AG10803 (cell line): ENCODE measurements around the gene BBIP1.
"Not testable (repeated sequence)": the region's sequence is repeated elsewhere in the genome, so short reads cannot be mapped to it uniquely, and the experiment has no call there.

Experiments
- DNase-seq: peaks from one replicate; pipeline ENCODE4 v3.0.0; 2010; ENCODE audit warnings: low read depth
- H3K4me3 ChIP-seq: 2 replicates; pipeline ENCODE4 v1.5.1; 2011; ENCODE audit warnings: mild to moderate bottlenecking, low read length, control low read depth
- CTCF ChIP-seq: conservative IDR thresholded peaks from 2 replicates; pipeline ENCODE4 v1.5.1; 2011; ENCODE audit warnings: mild to moderate bottlenecking, low read length, control low read depth, inconsistent platforms

BBIP1 gene

DNA sequence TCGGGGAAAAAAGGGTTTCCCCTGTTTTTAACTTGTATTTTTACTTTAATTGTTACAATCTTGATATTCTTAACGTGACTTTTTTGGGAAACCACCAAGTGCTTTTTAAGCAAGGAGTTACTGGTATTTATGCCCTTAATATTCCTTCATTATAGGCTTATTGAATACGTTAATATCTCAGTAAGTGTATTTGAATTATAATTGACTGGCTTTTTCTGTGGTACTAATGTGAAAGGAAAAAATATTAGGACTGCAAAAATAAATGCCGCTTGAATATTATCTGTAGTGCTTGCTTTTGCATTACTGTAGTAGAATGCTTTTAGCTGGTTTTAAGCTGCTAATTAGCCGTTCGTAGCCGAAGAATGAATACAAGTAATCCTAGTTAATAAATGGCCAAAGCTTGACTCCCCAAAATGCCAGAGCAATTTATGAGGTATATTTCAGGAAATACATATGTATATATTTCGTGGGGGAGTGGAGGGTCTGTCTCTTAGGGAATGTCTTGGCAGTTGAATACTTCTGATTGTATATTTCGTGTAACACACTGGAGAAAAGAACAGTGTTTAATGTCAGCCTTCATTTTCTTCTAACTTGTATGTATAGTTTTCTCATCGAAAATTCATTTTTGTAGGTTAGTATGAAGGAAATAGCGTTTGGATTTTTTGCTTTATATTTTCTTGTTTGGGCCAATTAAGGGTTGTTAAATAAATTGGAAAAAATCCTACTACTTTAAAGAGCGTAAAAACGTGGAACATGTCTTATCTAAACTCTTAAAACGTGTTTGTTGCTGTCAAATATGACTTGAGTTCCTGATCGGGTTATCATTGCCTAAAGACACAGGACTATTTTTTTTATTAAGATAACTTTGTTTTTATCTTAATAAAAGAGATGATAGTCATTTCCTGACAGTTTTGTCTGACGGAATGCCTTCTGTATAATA, 45.7 kb downstream of the BBIP1 start:
- no peak for TF ChIP-seq CTCF
- no peak for DNase-seq

GRCh38 chr10:110872145-110872983, 46.6 kb downstream of the BBIP1 start:
- peak; percentile 35 for TF ChIP-seq CTCF
- peak overlapping the region; percentile 81 for H3K4me3 ChIP-seq
- peak; percentile 82 for DNase-seq

More for the DNA sequence above, 45.7 kb downstream of the BBIP1 start:
- H3K4me3 ChIP-seq = peak overlapping the region; percentile 81

DNA sequence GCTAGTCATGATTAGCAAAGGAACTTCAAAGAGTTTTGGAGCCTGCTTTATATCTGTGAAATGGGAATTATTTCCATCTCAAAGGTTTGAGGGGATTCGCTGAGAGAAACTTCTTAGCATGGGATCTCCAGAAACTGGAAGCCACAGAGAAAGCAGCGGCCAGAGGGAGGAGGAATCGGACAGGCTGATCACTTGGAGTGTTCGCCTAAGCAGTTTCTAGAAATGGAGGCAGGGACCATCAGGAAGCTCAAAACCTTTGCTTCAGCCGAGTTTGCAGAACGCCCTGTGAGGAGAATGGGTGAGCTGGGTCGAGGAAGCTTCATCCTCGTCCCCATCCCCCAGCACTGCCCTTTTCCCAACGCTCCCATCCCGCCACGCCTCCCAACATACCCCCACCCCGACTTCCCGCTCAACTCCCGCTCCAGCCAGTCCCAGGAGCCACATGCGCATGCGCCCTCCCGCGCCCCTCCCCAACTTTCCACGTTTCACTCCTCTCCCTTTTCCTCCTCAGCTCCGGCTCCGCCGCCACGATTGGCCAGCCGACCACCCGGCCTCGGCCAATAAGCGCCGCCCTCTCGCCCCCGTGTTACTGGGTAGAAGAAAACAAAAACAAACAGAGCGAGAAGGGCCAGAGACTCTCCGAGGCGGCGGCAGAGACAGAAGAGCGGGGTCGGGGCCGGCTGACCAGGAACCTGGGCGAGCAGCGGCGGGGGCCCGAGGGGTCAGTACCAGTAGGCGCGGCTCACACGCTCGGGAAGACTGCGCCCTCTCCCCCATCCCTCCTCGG, 47.5 kb downstream of the BBIP1 start, which contains the start of gene PDCD4:
TSS of gene PDCD4 (plus strand) at position 631 of the 787 bp plus-strand sequence. CDS start 4,100 bp downstream, outside the sequence.
- peak within 1 kb of the TSS; percentile 81 for H3K4me3 ChIP-seq
- peak; percentile 97 for DNase-seq
- TF ChIP-seq CTCF = no peak

DNA sequence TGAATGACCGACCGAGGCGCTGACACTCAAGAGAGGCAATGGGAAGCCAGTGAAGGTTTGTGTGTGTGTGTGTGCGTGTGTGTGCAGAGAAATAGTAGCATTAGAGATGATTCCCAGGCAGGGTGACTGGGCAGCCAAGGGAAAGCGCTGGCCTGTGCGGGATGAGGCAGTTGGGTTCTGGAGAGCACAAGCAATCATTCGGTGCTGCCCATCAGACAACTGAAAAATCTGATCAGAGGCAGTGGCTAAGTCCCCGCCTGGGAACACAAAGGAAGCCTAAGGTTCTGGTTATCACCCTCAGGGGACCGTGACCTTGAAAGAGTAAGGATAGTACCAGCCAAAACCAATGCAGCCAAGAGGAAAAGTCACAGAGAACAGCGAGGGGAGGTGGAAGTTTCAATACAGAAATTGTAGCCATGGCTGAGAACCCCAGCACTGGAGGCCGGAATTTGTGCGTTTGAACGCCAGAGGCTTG, 48.1 kb downstream of the BBIP1 start:
- peak overlapping the region; percentile 60 for H3K4me3 ChIP-seq
- peak; percentile 53 for DNase-seq
- no peak for TF ChIP-seq CTCF

DNA sequence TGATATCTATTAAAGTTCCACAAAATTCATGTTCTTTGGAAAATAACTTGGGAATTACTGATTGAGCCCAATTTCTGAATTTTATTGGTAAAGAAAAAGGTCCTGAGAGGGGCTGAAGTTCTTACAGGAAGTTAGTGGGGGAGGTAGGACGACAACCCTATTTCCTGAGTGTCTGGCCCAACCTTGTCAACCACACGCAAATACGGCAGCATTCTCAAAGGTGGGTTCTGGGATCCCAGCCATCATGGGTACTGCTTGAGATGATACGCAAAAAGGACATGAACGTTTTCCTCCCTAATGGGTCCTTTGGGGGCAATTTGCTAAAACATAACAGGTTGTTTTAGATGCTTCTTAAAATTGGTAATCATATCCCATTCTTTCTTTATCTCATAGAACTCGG, 50.0 kb downstream of the BBIP1 start:
- no peak for TF ChIP-seq CTCF
- no peak for DNase-seq
- no peak overlapping the region for H3K4me3 ChIP-seq

DNA sequence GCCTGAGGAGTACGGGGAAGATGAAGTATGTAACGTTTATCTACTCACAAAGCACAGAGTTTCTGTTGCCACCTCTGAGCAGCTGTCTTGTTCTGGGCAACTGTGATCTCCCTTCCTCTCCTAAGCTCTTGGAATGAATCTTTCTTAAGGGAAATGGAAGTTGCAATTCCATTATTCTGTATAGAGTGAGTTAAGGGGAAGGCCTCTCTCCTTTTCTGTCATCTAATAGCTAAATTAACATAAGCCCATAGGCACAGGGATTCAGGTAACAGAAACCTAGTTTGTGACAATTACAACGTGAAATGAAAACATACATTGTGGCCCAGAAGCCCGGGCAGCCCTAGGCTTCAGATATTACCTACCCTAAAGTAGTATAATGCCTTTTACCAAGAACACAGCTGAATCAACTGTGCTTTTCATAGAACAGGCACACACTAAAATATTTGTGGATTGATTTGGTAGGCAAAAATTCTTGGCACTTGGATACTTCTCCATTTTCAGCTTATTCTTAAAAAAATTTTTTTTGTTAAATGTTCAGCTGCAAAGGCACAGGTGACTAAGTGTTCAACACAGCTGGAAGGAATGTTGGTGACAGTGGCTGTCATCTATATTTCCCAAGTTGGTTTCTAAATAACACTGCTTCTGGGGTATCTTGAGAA, 51.0 kb downstream of the BBIP1 start:
- no peak overlapping the region for H3K4me3 ChIP-seq

GRCh38 chr10:110867011-110867806, 51.8 kb downstream of the BBIP1 start:
- not testable (repeated sequence) for H3K4me3 ChIP-seq, DNase-seq

More for the DNA sequence above, 51.0 kb downstream of the BBIP1 start:
- TF ChIP-seq CTCF = no peak
- DNase-seq = peak; percentile 25
